Measurements from ENCODE around the gene LUC7L2. TPM values are rescaled to one million over a fixed set of nuclear protein-coding genes. Genes with fewer than 3 reads are reported as not detected.

Gene LUC7L2
- total RNA-seq, 1 experiment from 2014 or later: 81.2 TPM

- no peak overlapping the region for H3K9ac ChIP-seq (ENCODE audit: extremely low read depth, insufficient read length, low read length)
- H2BK5ac ChIP-seq (ENCODE audit: insufficient read length, low read length): no peak overlapping the region
- no peak overlapping the region for H3K4me3 Mint-ChIP-seq
- no peak overlapping the region; a peak in 1 of 7 replicates for H3K27ac Mint-ChIP-seq
- no peak overlapping the region for H2BK12ac ChIP-seq (ENCODE audit: insufficient read length, low read depth, low read length)
- peaks cover 22 to 85% (median 72%) of the 10 kb centered on the region in 3 experiments; a peak in 6 of 7 replicates for H3K36me3 Mint-ChIP-seq (ENCODE audit: insufficient read depth in 1 of 3, low read depth in 3 of 3)
- TF ChIP-seq CTCF (conservative IDR thresholded peaks at IDR 0.05): no peak
- H4K20me1 ChIP-seq (ENCODE audit: control insufficient read depth, insufficient read depth, insufficient read length): no peaks in the 10 kb centered on the region
- no peaks in the 10 kb centered on the region for H3K9me3 ChIP-seq (ENCODE audit: control insufficient read depth, low read depth, low read length)
- no peaks in the 10 kb centered on the region for H3K4me1 Mint-ChIP-seq
- no peaks in the 10 kb centered on the region for H3K27me3 ChIP-seq (ENCODE audit: insufficient read depth, low read length)
- H2AK5ac ChIP-seq (ENCODE audit: insufficient read length, low read length): no peak overlapping the region
- no peak overlapping the region for H2BK15ac ChIP-seq (ENCODE audit: low read depth, low read length)
- H3K4me1 ChIP-seq (ENCODE audit: insufficient read depth, low read length): no peaks in the 10 kb centered on the region
- H3K4me2 ChIP-seq (ENCODE audit: insufficient read depth, insufficient read length, low read length): no peak overlapping the region
- no peak overlapping the region for H3K4ac ChIP-seq (ENCODE audit: low read depth, low read length)
- no peak overlapping the region for H2BK120ac ChIP-seq (ENCODE audit: low read depth, low read length, poor library complexity, severe bottlenecking)
- no peak overlapping the region for H4K5ac ChIP-seq (ENCODE audit: insufficient read length, low read depth, low read length)
- no peaks in the 10 kb centered on the region for H3K79me2 ChIP-seq (ENCODE audit: insufficient read depth, low read length)
- H3K18ac ChIP-seq (ENCODE audit: insufficient read length, low read depth, low read length): no peak overlapping the region
- H3K27me3 Mint-ChIP-seq (ENCODE audit: low read depth): no peaks in the 10 kb centered on the region
- H2AFZ ChIP-seq (ENCODE audit: low read length): no peak overlapping the region
- H3K56ac ChIP-seq (ENCODE audit: insufficient read length, low read depth, low read length): no peak overlapping the region
- WGBS (ENCODE audit: extremely low coverage, insufficient read length, low lambda C conversion rate): no CpG with 5 or more reads among the region's 15 CpGs
- H3K23me2 ChIP-seq (ENCODE audit: insufficient read length, low read depth, low read length, poor library complexity, severe bottlenecking): no peaks in the 10 kb centered on the region
- H3K23ac ChIP-seq (ENCODE audit: insufficient read length, low read depth, low read length): no peak overlapping the region
- H3K27ac ChIP-seq (ENCODE audit: insufficient read length, low read depth, low read length): no peak overlapping the region
- no peak overlapping the region for H4K91ac ChIP-seq (ENCODE audit: insufficient read length, low read depth, low read length)
- H3K14ac ChIP-seq (ENCODE audit: insufficient read depth, low read length): no peak overlapping the region
- no peak overlapping the region for H4K8ac ChIP-seq (replicated peaks; ENCODE audit: insufficient read length, low read depth, low read length)
- no peaks in the 10 kb centered on the region for H3K79me1 ChIP-seq (ENCODE audit: insufficient read depth, low read depth, low read length, poor library complexity, severe bottlenecking)
- no peak for DNase-seq
- H3K9me3 Mint-ChIP-seq: no peaks in the 10 kb centered on the region
- H2BK20ac ChIP-seq (ENCODE audit: low read depth, low read length, poor library complexity, severe bottlenecking): no peak overlapping the region
- H3T11ph ChIP-seq (ENCODE audit: low read length): no peak overlapping the region
Observed at GRCh38 chr7:139417478-139417877, 57.8 kb downstream of the LUC7L2 start.
